ENCODE measurements around the gene TNNI2.
"Not testable (repeated sequence)": the region's sequence is repeated elsewhere in the genome, so short reads cannot be mapped to it uniquely, and the experiment has no call there.

- TF ChIP-seq, protein P1, sequence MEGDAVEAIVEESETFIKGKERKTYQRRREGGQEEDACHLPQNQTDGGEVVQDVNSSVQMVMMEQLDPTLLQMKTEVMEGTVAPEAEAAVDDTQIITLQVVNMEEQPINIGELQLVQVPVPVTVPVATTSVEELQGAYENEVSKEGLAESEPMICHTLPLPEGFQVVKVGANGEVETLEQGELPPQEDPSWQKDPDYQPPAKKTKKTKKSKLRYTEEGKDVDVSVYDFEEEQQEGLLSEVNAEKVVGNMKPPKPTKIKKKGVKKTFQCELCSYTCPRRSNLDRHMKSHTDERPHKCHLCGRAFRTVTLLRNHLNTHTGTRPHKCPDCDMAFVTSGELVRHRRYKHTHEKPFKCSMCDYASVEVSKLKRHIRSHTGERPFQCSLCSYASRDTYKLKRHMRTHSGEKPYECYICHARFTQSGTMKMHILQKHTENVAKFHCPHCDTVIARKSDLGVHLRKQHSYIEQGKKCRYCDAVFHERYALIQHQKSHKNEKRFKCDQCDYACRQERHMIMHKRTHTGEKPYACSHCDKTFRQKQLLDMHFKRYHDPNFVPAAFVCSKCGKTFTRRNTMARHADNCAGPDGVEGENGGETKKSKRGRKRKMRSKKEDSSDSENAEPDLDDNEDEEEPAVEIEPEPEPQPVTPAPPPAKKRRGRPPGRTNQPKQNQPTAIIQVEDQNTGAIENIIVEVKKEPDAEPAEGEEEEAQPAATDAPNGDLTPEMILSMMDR (IDR thresholded peaks at IDR 0.05; ENCODE audit: low read depth, low read length): not testable (repeated sequence)
- TF ChIP-seq POLR2A (IDR thresholded peaks at IDR 0.05; ENCODE audit: extremely low read depth, insufficient read length); MYC (IDR thresholded peaks at IDR 0.05; ENCODE audit: low read depth, low read length): not testable (repeated sequence)
These were observed 25.4 kb upstream of the TNNI2 start for GRCh38 chr11:1813356-1813755.

Data from NB4 (cell line).